HepG2 (cell line): ENCODE results near the gene DOCK11. TPM values are rescaled to one million over a fixed set of nuclear protein-coding genes. Genes with fewer than 3 reads are reported as not detected.
A peak's percentile ranks its signal among the peaks of the same experiment; 100 is the strongest.

Experiments used
- JDP2 ChIP-seq: sonication (generic); formaldehyde crosslinking; IDR thresholded peaks from 2 replicates; pipeline ENCODE4 v1.8.1; 2022; ENCODE audit warnings: missing genetic modification reagents, borderline replicate concordance
- MAF1 ChIP-seq: sonication (generic); formaldehyde crosslinking; IDR thresholded peaks from 2 replicates; pipeline ENCODE4 v1.5.0; 2020; ENCODE audit warnings: missing genetic modification reagents, borderline replicate concordance
- ZNF138 ChIP-seq: sonication (generic); formaldehyde crosslinking; IDR thresholded peaks from 2 replicates; pipeline ENCODE4 v1.5.0; 2020; ENCODE audit warnings: mild to moderate bottlenecking, low read depth, missing genetic modification reagents
- ZNF550 ChIP-seq: sonication (generic); formaldehyde crosslinking; IDR thresholded peaks from 2 replicates; pipeline ENCODE4 v1.4.0; 2020; ENCODE audit warnings: mild to moderate bottlenecking, missing genetic modification reagents, borderline replicate concordance
- polyA plus RNA-seq, 8 experiments: library from polyadenylated mRNA; depleted of rRNA in 3 of 8; stranded (reverse) in 7 of 8; unstranded in 1 of 8; fragments of >200 nt; fragmentation: Illumina TruSeq in 4 of 8; extraction: Trizol in 4 of 8; gene quantifications; 2 replicates each; pipeline versions ENCODE4 v1.2.1 to v1.2.3, GENCODE V29; 2011 to 2016; ENCODE audit warnings: low read depth in 4 of 8, missing spikeins in 1 of 8, mixed read lengths in 1 of 8; ENCODE audit not compliant: insufficient read depth in 1 of 8
- total RNA-seq, 5 experiments: library from RNA; depleted of rRNA; stranded (reverse); fragments of >200 nt; fragmentation: Illumina TruSeq; extraction: Trizol; gene quantifications; 2 replicates each; pipeline ENCODE4 v1.2.3, GENCODE V29; 2016; ENCODE audit warnings: low read depth in 1 of 5
- TF ChIP-seq, protein P1 (sequence below): sonication (generic); formaldehyde crosslinking; IDR thresholded peaks from 2 replicates; pipeline ENCODE4 v1.5.0; 2020; ENCODE audit warnings: mild to moderate bottlenecking, missing genetic modification reagents, borderline replicate concordance
- TF ChIP-seq, protein P2 (sequence below): sonication (generic); formaldehyde crosslinking; IDR thresholded peaks from 2 replicates; pipeline ENCODE4 v1.4.0; 2020; ENCODE audit warnings: missing genetic modification reagents, mild to moderate bottlenecking, borderline replicate concordance
- TF ChIP-seq, protein P3 (sequence below): sonication (generic); formaldehyde crosslinking; IDR thresholded peaks from 2 replicates; pipeline ENCODE4 v1.4.0; 2020; ENCODE audit warnings: mild to moderate bottlenecking, missing genetic modification reagents
- TF ChIP-seq, protein P4 (sequence below): sonication (generic); formaldehyde crosslinking; IDR thresholded peaks from 2 replicates; pipeline ENCODE4 v1.4.0; 2020; ENCODE audit warnings: missing genetic modification reagents, borderline replicate concordance

Gene DOCK11
- total and polyA plus RNA-seq, 2 of the 13 experiments (the other 11 are each of a cell fraction or from before 2014, with no cell fraction given): 0.02 to 0.12 TPM

DNA sequence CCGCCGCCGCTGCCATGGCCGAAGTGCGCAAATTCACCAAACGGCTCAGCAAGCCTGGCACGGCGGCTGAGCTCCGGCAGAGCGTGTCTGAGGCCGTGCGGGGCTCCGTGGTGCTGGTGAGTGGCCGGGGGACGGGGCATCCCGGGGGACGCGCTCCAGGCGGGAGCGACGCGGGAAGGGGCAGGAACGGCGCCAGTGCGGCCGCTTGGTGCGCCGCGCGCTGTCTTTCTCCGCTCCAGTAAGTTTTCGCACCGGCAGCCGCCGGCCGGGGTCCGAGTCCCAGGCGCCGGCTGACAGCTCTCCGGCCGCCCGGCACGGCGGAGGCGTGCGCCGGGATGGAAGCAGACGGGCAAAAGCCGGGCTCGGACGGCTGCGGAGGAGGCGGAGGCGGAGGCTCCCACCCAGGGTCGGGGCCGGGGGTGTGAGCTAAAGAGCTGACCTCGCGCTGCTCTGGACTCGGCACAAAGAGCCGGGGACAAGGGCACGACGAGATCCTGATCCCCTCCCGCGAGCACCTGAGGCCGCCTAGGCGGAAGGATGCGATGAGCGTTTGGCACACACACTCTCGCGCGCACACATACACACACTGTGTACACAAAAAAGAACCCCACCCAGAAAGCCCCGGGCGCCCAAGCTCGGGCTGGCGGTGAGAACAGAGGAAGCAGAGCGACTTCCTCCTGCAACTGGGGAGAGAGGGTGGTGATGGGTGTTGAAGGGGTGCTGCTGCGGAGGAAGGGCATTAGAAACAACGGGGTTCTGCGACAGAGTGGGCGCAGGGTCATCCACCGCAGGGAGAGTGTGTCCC, 545 bp downstream of the DOCK11 start (continued):
- TF ChIP-seq, protein P1, sequence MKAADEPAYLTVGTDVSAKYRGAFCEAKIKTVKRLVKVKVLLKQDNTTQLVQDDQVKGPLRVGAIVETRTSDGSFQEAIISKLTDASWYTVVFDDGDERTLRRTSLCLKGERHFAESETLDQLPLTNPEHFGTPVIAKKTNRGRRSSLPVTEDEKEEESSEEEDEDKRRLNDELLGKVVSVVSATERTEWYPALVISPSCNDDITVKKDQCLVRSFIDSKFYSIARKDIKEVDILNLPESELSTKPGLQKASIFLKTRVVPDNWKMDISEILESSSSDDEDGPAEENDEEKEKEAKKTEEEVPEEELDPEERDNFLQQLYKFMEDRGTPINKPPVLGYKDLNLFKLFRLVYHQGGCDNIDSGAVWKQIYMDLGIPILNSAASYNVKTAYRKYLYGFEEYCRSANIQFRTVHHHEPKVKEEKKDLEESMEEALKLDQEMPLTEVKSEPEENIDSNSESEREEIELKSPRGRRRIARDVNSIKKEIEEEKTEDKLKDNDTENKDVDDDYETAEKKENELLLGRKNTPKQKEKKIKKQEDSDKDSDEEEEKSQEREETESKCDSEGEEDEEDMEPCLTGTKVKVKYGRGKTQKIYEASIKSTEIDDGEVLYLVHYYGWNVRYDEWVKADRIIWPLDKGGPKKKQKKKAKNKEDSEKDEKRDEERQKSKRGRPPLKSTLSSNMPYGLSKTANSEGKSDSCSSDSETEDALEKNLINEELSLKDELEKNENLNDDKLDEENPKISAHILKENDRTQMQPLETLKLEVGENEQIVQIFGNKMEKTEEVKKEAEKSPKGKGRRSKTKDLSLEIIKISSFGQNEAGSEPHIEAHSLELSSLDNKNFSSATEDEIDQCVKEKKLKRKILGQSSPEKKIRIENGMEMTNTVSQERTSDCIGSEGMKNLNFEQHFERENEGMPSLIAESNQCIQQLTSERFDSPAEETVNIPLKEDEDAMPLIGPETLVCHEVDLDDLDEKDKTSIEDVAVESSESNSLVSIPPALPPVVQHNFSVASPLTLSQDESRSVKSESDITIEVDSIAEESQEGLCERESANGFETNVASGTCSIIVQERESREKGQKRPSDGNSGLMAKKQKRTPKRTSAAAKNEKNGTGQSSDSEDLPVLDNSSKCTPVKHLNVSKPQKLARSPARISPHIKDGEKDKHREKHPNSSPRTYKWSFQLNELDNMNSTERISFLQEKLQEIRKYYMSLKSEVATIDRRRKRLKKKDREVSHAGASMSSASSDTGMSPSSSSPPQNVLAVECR (CRISPR knock-in tag): no peak
- TF ChIP-seq JDP2 (CRISPR knock-in tag) (no peak), ZNF550 (CRISPR knock-in tag) (no peak), ZNF138 (CRISPR knock-in tag) (no peak), MAF1 (no peak)
- TF ChIP-seq, protein P2, sequence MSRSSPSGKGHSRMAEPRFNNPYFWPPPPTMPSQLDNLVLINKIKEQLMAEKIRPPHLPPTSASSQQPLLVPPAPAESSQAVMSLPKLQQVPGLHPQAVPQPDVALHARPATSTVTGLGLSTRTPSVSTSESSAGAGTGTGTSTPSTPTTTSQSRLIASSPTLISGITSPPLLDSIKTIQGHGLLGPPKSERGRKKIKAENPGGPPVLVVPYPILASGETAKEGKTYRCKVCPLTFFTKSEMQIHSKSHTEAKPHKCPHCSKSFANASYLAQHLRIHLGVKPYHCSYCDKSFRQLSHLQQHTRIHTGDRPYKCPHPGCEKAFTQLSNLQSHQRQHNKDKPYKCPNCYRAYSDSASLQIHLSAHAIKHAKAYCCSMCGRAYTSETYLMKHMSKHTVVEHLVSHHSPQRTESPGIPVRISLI: no peak
- TF ChIP-seq, protein P3, sequence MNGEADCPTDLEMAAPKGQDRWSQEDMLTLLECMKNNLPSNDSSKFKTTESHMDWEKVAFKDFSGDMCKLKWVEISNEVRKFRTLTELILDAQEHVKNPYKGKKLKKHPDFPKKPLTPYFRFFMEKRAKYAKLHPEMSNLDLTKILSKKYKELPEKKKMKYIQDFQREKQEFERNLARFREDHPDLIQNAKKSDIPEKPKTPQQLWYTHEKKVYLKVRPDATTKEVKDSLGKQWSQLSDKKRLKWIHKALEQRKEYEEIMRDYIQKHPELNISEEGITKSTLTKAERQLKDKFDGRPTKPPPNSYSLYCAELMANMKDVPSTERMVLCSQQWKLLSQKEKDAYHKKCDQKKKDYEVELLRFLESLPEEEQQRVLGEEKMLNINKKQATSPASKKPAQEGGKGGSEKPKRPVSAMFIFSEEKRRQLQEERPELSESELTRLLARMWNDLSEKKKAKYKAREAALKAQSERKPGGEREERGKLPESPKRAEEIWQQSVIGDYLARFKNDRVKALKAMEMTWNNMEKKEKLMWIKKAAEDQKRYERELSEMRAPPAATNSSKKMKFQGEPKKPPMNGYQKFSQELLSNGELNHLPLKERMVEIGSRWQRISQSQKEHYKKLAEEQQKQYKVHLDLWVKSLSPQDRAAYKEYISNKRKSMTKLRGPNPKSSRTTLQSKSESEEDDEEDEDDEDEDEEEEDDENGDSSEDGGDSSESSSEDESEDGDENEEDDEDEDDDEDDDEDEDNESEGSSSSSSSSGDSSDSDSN (CRISPR knock-in tag): peak; percentile 41; the same call in 1 of the 2 replicates
- TF ChIP-seq, protein P4, sequence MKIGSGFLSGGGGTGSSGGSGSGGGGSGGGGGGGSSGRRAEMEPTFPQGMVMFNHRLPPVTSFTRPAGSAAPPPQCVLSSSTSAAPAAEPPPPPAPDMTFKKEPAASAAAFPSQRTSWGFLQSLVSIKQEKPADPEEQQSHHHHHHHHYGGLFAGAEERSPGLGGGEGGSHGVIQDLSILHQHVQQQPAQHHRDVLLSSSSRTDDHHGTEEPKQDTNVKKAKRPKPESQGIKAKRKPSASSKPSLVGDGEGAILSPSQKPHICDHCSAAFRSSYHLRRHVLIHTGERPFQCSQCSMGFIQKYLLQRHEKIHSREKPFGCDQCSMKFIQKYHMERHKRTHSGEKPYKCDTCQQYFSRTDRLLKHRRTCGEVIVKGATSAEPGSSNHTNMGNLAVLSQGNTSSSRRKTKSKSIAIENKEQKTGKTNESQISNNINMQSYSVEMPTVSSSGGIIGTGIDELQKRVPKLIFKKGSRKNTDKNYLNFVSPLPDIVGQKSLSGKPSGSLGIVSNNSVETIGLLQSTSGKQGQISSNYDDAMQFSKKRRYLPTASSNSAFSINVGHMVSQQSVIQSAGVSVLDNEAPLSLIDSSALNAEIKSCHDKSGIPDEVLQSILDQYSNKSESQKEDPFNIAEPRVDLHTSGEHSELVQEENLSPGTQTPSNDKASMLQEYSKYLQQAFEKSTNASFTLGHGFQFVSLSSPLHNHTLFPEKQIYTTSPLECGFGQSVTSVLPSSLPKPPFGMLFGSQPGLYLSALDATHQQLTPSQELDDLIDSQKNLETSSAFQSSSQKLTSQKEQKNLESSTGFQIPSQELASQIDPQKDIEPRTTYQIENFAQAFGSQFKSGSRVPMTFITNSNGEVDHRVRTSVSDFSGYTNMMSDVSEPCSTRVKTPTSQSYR: no peak
